ENCODE measurements around the gene EDRF1.

The EDRF1 gene

DNA sequence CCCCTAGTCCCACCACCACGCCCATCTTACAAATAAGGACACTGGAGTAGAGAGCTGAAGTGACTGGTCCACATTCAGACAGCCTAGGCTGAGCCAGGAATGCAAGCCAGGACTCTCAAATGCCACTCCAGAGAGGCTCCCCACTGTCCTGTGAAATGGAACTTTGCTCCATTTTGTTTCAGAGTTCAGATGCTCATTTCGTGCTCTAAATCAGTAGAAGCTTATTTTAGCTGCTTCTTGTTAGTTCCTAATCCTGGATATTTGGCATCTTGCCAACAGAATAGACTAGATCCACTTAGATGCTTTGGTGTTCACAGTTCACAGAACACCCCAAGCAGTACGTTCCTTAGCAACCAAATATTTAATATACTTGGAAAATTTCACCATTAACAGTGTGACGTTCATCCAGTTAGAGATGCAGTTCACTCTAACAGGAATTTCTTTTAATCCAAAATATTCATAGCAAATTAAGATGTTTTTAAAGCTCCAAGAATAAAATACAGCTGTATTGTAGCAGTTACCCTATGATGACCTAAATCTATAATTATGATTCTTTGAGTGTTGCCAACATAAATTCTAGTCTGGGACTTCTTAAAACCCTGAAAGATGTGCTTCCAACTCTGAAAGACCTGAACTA lies 48.8 kb downstream of the EDRF1 start:
- no peak for DNase-seq

DNA sequence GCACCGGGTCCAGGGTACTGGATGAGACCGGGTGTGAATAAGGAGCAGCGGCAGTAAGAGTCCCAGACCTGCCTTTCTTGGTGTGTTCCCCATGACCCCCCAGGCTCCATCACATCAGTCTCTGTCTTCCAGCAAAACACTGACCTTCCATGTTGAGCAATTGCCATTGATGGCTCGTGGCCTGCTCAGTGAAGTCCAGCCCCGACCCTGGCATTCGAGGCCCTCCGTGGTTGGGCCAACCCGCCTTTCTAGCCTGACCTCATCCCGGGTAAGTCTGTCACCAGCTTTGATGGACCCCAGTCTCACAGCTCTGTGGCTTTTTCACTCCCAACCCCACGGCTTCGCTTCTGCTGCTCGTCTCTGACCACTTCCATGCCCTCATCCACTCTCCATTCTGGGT lies 49.7 kb downstream of the EDRF1 start:
- no peak for DNase-seq

DNA sequence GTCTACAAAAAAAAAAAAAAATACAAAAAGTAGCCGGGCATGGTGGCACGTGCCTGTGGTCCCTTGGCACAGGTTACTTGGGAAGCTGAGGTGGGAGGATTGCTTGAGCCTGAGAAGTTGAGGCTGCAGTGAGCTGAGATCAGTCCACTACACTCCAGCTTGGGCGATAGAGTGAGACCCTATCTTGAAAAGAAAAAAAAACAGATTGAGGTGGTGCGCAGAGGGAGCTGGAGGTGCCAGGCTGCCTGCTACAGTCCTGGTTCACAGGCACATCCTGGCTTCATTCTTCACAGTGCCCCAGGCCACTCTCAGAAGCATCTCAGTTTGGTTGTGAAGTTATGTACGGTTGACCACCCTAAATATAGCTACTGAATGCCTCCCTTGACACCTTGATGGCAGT lies 51.3 kb downstream of the EDRF1 start:
- DNase-seq: no peak

GRCh38 chr10:125772112-125772863 lies 52.8 kb downstream of the EDRF1 start:
- no peak for DNase-seq

DNA sequence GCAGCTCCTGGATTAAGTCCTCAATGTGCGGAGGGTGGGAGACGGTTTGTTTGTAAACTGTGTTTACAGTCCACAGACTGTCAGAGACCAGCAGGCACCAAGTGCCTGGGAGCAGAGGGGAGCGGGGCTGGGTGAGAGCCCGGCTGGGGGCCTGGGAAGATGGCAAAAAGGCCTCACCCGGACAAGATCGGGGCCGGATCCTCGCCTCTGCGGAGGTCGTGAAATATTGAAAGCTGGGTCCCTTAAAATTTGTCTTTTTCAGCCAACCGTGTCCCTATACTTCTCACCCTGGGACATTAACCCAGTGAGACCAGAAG lies 53.3 kb downstream of the EDRF1 start:
- DNase-seq: no peak

DNA sequence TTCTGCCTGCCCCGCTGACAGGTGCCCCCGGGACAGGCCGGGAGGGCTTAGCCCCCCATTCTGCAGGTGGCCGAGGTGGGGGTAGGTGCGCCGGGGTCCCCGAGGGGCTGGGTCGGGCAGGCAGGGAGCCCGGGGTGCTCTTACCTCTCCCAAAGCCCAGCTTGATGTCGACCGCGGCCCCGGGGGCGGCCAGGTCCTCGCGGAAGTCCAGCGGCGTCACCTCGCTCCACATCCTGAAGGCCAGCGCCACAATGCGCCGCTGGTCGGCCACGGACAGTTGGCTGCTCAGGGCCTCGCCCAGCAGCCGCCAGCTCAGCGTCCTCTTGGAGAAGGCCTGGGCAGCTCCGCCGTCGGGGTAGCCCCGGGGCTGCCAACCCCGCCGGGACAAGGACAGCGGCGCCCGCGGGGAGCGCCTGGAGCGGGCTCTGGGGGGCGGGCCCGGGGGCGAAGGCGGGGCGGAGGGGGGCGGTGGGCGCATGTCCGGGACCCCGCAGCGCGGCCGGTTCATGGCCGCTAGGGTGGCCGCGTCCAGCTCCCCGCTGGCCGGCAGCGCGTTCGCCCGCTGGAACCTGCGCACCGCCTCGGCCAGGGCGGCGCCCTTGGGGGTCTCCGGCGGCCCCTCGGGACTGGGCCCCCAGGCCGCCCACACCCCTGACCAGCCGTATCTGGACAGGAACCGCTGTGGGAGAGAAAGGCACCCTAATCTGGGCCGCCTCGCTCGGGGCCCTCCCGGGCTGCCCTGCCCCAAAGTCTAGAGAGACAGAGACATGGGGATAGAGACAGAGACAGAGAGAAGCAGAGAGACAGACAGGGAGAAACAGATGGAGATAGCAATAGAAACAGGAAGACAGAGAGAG lies 54.4 kb downstream of the EDRF1 start:
- no peak for DNase-seq

- no peak for DNase-seq
Measured at GRCh38 chr10:125774581-125775191, 55.2 kb downstream of the EDRF1 start.

- DNase-seq: no peak
Measured at GRCh38 chr10:125775491-125776106, 56.1 kb downstream of the EDRF1 start, which contains the start of gene MMP21. Gene MMP21 (minus strand): TSS chr10:125775821. CDS start chr10:125775821, 0 bp downstream.

GRCh38 chr10:125777806-125778205 lies 58.3 kb downstream of the EDRF1 start:
- no peak for DNase-seq

- DNase-seq: no peak
Measured at GRCh38 chr10:125778556-125778955, 59.0 kb downstream of the EDRF1 start.

- DNase-seq: no peak
Measured at GRCh38 chr10:125779403-125780327, 60.2 kb downstream of the EDRF1 start.

GRCh38 chr10:125781374-125781773 lies 61.9 kb downstream of the EDRF1 start:
- no peak for DNase-seq

DNA sequence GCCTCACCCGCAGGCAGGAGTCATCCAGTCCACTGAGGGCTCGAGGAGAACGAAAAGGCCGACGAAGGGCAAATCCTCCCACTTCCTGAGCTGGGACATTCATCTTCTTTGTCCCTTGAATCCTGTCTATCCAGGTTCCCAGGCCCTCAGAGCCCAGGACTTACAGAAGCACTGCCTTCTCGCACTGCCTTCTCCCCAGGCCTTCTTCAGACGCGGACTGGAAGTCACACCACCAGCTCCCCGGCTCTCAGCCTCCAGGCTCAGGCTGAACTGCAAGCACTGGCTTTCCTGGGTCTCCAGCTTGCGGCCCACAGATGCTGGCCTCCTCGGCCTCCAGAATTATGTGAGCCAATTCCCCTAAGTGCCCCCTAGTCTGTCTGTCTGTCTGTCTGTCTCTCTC lies 62.5 kb downstream of the EDRF1 start:
- DNase-seq: no peak

GRCh38 chr10:125782616-125783015 lies 63.1 kb downstream of the EDRF1 start:
- DNase-seq: no peak

- DNase-seq: no peak
Measured at GRCh38 chr10:125783408-125783807, 63.9 kb downstream of the EDRF1 start.

DNA sequence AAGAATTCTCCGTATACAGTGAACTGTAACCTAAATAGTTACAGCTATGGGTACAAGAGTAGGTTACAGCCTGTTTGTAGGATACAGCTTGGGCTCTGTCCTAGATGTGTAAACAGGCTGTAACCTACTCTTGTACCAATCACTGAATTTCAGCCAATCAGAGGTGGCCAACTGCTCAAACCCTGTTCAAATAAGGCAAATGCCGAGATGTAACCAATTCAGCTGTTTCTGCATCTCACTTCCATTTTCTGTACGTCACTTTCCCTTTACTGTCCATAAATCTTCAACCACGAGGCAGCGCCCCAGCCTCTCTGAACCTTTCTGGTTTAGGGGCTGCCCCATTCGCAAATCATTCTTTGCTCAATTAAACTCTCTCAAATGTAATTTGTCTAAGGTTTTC lies 64.4 kb downstream of the EDRF1 start:
- DNase-seq: no peak

- DNase-seq: no peak
Measured at GRCh38 chr10:125785791-125786190, 66.3 kb downstream of the EDRF1 start.

DNA sequence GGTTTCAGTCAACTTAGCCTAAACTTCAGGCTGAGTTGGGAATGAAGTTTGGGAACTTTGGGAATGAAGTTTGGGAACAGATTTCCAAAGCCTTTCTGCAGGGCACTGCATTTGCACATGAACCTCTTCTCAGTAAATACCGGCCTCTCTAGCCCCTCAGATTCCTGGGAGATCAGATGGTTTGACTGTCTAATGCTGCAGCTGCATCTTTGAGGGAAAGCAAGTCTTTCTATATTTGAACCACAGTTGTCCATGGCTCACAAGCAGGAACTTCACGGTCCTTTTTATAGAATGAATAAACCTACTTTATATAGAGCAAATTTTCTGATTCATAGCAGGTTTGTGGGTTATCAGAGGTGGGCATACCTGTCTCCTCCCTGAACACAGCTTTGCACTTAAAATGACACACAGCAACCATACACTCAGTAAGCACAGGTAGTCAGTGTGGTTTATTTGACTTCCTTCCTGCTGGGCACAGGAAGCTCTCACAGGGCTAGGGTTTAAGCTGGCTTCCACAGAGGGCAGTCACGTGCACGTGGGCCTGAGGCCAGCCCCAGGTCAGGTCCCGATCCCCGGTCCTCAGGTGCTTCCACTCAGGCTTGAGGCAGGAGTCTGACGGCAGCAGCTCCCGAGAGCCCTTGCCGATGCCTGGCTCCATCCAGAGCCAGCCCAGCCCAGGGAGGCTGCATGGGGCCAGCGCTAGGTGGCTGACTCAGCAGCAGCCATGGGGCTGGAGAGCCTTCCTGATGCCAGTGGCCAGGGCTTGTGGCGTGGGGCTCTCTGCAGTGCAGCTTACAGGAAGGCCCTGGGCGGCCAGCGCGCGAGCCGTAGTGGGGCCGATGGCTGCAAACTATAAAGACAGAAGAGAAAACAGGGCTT lies 68.9 kb downstream of the EDRF1 start:
- no peak for DNase-seq

DNA sequence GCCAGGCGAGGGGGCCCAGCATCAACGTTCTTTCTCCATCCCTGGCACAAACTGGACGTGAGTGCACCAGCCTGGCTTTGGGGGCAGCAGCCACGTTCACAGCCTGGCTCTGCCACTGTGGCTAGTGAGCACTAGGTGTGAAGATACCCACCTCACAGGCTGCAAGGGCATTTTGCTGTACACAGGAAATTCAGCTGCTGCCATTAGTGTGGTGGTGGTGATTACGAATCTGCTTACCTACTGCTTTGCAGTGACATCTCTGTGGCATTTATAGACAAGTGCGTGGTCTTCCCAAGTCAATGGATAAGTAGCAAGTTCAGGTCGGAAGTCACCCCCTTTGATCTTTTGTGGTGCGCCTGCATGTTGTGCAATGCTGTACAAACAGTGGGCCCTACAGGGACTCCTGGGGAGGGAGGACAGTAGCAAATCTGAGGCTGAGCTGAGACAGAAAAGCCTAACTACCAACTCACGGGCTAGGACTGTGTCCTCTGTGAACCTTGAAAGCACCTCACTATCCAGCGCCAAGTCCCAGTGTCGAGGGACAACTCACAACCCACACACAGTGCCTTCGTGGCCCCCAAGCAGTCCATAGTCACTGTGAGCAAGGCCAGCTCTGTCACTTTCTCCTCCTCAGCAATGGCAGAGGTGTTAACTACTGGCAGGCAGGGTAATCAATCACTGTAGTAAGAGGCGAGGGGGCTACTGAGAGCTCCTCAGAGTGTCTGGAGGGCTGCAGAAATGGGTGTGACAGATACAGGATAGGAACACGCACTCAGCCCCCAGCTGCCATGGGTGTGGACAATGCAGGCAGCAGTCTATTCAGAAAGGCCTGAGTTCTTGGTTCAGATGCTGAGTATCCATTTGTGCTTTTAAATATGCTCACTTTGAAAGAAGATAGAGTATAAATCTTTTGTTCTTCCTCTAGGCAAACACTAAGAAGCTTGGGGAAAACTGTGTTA lies 73.1 kb downstream of the EDRF1 start:
- no peak for DNase-seq

- DNase-seq: no peak
Measured at GRCh38 chr10:125795128-125795527, 75.6 kb downstream of the EDRF1 start.

Measured in NCI-H2107 (cell line).